GM19468 (cell line): Measurements from ENCODE around the gene PROSER2.
"Not testable (repeated sequence)": the region's sequence is repeated elsewhere in the genome, so short reads cannot be mapped to it uniquely, and the experiment has no call there.

Experiments
- ATAC-seq: cut with Tn5 transposase; IDR thresholded peaks from one replicate; pipeline ENCODE4 v1.9.1; 2021; ENCODE audit warnings: mild to moderate bottlenecking, moderate library complexity, moderate number of reproducible peaks; ENCODE audit not compliant: unreplicated experiment; ENCODE audit errors: extremely low read depth

Gene PROSER2

DNA sequence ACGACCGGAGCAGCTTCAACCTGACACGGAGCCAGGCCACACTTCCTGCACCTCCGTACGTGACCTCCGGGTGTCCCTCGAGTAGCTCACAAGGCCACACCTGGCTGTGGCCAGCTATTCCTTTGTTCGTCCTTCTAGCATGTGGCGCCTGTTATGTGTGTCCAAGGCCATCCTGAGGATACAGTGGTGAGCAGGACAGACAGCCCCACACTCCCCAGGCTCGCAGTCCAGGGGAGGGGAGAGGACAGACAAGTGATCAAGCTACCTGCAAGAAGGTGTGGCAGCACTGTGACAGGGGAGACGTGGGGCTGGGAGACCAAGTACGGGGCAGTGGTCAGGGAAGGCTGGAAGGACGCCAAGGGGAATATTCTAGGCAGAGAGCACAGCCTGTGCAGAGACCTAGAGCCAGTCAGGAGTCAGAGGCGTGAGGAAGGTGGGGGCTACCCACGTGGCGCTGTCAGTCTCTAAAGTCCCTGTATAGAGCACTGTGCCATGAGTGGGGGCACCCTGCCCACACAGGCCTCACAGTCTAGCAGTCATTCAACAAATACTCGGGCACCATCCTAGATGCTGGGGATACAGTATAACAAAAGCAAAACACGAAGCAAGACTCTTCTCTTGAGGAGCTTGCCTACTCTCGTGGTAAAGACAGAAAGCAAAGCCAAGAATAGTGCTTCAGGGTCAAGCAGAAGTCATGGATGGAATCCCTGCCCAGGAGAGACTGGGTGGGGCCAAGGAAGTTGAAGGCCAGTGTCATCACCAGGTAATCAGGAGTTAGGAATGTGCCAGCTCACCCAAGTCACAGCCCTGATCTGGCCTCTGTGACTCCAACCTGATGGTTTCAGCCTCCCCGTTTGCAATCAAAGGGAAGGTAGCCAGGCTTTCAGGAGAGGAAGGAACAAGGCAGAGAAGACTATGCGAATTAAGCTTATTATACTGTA lies 58.6 kb downstream of the PROSER2 start:
- ATAC-seq: no peak

DNA sequence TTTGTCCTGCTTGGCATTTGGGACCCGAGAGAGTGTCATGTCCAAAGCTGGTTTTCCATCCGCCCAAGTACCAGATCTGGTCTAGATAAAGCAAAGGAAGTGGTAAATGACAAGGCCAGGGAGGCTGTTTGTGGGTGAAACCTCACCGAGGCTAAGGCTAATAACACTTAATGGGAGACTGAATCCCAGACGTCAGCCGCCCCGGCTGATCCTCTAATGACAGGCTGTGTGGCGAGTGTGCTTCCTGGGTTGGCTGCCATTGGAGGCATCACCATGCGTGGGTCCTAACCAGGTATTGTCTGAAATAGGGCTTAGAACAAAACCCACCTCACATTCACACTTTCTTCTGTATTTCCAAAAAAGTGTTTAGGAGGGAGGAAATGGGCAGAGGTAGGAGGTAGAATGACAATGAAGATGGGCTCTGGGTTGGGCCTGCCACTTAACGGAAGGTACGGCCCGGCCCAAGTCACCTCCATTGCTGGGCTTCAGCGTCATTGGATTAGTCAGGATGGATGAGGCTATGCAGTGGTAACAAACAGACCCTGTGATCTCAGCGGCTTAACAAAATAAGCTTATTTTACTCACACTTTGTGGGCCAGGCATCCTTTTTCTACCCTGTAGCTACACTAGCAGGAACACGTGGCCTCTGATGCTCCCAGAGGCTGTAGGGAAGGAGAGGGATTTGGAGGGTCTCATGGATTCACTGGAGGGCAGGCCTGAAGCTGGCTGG lies 59.7 kb downstream of the PROSER2 start:
- no peak for ATAC-seq

DNA sequence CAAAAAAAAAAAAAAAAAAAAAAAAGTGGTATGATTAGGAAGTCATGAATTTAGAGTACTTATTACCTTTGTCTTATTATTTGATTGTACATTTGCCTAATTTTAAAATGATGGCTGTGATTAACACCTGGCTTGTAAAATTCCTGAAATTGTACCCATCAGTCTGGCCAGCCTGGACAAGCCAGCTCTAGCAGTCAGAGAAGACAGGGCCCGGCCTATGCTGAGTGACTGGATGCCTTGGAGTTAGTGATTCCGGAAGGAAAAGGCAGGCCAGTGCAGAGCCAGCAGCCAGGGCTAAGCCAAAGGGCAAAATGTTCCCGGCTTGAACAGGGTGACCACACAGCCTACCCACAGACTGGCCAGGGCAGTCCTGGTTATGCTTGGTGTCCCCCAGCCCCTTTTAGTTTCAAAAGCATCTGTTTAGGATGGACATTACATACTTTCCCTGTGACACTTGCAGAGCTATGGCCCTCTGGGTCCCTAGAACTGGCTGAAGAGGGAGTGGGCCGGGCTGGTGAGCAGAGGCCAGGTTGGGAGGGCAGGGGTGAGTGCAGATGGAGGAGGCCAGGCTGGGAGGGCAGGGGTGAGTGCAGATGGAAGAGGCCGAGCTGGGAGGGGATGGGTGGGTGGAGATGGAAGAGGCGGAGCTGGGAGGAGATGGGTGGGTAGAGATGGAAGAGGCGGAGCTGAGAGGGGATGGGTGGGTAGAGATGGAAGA lies 61.7 kb downstream of the PROSER2 start:
- ATAC-seq: no peak

DNA sequence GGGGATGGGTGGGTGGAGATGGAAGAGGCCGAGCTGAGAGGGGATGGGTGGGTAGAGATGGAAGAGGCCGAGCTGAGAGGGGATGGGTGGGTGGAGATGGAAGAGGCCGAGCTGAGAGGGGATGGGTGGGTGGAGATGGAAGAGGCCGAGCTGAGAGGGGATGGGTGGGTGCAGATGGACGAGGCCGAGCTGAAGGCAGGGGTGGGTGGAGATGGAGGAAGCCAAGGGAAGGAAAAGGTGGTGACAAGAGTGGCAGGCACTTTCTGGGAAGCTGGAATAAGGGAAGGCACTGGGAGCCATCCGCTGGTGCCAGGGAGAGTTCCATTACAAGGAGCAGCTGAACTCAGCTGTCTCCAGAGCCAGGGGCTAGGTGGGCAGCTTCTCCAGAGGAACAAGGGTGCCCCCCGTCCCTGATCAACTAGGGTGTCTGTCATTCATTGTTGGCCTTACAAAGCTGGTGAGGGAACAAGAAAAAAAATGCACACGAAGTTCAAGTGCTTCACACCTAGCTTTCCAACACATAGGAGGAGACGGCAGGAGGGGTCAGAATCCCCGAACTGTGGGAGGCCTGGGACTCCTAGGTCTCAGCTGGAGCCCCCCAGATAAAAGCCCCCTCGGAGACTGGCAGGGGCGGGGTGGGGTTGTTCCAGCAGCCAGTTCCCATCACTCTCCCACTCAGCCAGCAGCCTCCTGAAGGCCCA lies 62.4 kb downstream of the PROSER2 start:
- ATAC-seq: no peak

DNA sequence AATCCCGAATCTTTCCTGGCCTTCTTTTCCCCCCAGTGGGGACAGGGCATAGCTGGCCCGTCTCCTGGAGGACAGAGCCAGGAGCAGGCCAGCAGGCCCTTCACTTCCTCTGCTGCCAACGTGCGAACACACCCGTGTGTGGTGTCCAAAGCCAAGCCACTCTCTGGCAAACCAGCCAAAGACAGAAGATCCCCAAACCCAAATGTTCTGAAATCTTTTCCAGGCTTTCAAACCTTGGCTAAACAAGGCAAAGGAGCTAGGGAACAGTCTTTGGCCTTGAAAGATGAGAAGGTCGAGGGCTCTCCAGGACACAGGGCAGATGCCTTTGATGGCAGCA lies 63.0 kb downstream of the PROSER2 start:
- ATAC-seq: no peak

DNA sequence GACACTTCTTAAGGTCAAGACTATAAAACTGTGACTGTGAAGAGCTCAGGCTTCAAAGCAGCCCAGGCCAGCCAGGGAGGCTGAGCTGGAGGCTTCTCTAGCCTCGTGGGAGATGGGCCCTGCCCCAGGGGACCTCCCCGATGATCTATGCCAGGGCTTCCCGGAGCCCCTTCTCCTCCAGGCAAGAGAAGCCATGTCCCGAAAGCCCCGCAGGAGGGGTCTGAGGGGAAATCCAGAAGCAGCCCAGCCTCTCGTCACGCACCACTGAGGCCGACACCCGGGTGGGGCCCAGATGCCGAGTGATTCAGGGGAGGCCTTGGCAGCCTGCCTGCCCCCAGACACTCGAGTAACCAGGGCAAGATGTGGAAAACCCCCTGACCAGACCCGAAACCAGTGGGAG lies 63.7 kb downstream of the PROSER2 start:
- no peak for ATAC-seq

DNA sequence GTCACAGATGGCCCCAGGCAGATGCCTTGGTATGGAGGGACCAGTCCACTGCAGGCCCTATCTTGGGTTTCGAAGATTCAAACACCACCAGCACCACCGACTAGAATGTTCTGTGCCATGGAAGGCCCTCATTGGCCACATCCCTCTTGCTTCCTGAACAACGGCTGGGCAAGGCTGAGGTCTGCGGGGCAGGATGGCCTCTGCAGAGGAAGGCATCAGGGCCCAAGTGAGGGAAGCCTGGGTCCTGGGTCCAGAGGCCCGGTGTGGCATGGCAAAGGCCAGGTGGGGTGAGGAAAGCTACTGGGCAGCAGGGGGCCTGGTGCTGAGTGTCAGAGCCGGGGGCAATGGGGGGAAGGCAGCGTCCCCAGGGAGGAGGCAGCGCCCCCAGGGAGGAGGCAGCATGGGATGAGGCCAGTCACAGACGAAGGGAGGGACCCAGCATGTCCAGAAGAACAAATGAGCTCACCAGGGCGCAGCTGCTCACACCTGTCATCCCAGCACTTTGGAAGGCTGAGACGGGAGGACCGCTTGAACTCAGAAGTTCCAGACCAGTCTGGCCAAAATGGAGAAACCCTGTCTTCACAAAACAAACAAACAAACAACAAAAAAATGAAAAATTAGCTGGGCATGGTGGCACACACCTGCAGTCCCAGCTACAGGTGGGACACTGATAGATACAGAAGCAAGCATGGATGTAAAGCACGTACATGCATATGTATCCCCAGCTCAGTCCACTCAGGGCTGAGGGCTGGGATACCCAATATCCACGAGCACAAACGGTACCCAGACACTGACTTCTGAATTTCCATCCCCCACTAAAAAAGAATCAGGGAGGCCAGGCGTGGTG lies 64.4 kb downstream of the PROSER2 start:
- no peak for ATAC-seq

DNA sequence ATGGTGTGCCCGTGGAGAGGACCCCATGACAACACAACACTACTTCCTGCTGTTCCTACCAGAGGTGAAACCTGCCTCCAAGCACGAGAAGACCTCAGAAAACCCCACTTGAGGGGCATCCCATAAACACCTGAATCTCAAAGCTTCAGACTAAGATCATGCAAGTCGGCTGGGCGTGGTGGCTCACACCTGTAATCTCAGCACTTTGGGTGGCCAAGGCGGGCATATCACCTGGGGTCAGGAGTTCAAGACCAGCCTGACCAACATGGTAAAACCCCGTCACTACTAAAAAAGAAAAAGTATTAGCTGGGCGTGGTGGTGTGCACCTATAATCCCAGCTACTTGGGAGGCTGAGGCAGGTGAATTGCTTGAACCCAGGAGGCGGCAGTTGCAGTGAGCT lies 66.1 kb downstream of the PROSER2 start:
- ATAC-seq: not testable (repeated sequence)

DNA sequence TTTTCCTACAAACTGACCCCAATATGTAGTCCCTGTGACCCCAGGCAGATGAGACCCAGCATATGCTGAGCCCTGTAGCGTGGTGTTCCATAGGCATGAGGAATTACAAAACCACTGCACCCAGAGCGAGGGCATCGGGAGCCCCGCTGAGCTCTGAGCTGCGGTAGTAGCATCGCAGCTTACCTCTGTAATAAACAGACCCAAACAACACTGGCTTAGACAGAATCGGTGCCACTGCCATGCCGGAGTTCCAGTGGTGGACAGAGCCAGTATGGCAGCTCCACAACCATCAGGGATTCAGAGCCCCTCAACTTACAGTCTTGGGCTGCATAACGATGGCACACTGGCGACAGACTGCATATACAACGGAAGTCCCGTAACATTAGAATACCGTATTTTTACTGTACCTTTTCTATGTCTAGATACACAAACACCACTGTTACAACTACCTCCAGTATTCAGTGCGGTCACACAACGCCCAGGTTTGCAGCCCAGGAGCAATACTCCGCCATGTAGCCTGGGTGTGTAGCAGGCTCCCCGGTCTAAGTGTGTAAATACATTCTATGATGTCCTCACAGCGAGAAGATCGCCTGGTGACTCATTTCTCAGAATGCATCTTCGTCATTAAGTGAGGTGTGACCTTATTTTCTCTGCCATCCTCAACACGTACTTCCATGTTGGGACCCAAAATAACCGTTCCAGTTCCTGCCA lies 68.8 kb downstream of the PROSER2 start:
- no peak for ATAC-seq

DNA sequence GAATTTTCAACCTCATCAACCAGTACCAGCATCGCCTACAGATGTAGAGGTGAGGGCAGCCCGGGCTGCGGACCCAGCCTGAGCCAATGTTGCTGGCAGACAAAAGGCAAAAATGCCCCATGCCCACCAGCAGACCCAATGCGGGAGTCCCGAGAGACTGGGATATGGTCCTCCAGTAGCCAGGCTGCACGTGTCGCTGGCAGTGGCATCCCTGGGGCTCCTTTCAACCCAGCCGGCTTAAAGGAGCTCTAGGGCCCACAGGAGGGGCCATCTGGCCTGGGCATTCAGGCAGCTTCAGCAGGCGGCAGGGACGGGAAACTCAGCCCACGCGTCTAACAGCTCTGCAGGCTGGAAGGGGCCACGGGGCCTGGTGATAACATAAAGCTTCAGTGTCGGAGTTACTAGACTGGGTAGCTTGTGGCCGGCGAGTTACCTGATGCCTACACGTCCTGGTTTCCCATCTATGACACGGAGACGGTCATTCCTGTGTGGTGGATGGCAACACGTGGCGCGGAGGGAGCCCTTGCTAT lies 70.7 kb downstream of the PROSER2 start:
- ATAC-seq: no peak

DNA sequence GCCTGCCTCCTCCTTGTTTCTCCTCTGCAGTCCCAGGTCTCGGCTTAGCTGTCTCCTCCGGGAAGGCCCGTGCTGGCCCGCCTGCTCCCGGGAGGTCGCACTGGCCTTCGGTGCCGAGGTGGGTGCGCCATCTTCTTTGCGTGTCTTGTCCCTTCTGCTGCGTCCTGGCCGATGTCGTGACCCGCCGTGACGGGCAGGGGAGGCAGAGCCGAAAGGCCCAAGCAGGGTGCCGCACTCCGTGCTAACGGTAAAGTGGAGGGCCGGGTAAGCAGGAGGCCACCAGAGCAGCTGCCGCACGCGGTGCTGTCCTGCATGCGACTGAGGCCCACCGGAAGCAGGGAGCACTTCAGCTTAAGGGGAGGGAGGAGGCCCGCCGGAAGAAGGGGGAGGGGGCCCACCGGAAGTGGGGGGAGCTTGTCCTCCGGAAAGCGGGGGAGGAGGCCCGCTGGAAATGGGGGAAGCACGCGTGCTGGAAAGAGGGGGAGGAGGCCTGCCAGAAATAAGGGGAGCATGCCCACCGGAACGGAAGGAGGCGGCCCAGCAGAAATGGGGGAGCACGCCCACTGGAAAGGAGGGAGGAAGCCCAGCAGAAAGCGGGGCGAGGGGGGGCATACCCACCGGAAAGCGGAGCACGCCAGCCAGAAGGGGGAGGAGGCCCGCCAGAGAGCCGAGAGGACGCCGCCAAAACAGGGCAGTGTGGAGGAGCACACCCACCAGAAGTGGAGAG lies 71.4 kb downstream of the PROSER2 start:
- no peak for ATAC-seq

DNA sequence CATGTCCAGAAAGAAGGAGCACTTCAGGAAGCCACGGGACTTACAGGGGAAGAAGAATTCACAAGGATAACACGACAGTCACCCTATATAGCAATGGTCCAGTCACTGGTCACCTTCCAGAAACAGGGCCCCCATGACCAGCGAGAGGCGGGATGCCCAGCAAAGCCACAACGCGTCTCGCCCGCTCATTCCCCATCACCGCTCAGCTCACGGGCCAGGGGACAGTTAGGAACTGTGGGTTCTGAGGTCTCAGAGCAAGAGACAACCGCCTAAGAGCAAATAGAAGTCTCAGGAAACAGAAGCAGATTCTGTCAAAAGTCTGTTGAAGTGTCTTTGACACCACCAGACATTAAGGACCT lies 71.9 kb downstream of the PROSER2 start:
- ATAC-seq: no peak

DNA sequence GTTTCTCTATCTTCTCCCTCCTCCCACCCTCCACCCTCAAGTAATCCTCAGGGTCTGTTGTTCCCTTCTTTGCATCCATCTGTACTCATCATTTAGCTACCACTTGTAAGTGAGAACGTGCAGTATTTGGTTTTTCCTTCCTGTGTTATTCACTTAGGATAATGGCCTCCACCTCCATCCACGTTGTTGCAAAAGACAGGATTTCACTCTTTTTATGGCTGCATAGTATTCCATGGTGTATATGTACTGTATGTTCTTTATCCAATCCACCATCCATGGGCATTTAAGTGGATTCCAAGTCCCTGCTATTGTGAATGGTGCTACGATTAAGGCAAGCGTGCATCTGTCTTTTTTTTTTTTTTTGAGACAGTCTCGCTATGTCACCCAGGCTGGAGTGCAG lies 72.4 kb downstream of the PROSER2 start:
- no peak for ATAC-seq

DNA sequence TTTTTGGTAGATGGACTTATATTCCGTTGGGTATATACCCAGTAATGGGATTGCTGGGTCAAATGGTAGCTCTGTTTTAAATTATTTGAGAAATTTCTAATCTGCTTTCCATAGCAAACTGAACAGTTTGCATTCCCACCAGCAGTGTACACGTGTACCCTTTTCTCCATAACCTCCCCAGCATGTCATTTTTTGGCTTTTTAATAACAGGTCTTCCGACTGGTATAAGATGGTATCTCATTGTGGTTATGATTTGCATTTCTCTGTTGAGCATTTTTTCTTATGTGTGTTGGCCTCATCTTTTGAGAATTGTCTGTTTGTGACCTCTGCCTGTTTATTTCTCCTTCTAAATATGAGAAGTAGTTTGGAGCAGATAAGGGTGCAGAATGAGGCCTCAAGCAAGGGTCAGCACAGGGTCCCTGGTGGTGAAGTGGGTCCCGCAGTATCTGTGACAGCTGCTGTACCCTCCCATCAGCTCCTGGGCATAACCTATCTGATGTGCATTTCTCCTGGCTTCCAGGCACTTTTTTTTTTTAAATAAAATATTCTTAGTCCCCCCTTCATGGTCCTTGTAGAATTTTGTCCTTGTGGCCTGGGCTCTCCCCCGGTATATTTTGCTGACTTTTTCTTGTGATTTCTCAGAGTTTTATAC lies 73.5 kb downstream of the PROSER2 start:
- ATAC-seq: no peak

DNA sequence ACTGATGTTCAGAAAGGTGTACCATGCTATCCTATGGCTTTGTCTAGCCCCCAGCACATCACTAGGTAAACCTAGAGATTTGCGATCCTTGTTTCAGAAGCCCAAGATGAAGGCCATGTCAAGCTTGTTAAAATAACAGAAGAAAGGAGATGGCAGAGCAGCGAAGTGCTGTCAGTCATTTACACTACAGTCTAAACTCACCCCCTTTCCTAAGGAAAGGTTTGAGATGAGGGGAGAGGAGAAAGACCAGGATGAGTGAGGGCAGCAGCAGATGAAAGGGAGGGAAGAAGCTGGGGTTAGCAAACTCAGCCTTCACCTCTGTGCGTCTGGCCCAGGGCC lies 74.8 kb downstream of the PROSER2 start:
- no peak for ATAC-seq

DNA sequence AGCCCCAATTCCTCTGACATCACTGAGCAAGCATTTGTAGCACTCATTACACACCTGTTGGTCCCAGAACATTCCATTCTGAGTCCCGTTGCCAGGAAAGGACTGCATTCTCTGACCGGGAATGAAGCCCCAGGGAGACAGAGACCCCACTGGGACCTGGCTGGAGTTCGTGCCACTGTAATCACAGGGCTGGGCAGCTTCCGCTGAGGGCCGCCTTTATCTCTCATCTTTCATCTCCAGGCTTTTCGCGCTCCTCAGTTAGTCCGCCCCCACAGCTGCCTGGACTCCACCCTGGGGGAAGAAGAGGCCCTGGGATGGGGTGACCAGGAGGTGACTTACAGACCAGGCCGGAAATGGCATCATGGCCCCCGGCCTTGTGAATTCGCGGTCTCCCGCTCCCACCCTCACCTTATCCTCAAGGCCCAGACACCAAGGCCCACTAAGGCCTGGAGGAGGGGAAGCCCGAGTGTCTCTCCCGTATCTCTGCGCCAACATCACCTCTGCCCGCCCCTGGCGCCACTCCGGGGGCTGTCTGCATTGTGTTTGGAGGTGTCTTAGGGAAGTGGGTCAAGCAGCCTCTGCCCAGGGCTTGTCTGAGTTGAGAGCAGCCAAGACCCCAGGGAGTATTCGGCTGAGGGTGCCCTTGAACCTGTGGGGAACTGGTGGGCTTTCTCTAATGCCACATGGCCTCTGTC lies 75.4 kb downstream of the PROSER2 start:
- no peak for ATAC-seq
